SH-SY5Y (cell line): ENCODE results near the gene USP14.

Source experiments
- GATA2 ChIP-seq: IDR thresholded peaks from 2 replicates; pipeline ENCODE4 v1.6.1; 2011; ENCODE audit warnings: mild to moderate bottlenecking, low read depth, low read length
- GATA3 ChIP-seq: IDR thresholded peaks from 2 replicates; pipeline ENCODE4 v1.6.1; 2011; ENCODE audit warnings: low read depth, mild to moderate bottlenecking, low read length, moderate library complexity

DNA sequence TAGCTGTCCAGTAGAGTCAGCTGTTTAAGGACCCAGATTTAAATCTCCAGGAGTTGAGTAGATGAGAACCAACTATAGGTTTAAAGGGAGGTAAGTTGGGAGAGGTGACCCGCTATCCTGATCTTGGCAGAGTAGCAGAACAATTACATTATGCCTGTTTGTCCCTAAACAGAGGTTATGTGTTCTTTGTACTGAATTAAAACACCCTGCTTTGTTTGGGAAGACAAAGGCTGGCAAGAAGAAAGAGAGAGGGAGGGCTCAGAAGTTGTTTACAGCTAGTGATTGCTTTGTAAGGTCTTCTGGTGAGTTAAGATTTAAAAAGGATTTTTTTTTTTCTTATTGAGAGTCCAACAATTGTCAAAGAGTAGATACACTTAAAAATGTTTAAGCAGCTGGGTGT, 37.3 kb downstream of the USP14 start:
- TF ChIP-seq GATA2 (no peak), GATA3 (no peak)
